B cell (primary cell): ENCODE measurements around the gene CREB3L4. TPM values are rescaled to one million over a fixed set of nuclear protein-coding genes. Genes with fewer than 3 reads are reported as not detected.

Experiments used
- ATAC-seq: fragments of 200-7000 bp; cut with Tn5 transposase; one replicate; pipeline ENCODE4 v1.10.0; 2021; ENCODE audit warnings: low read depth, mild to moderate bottlenecking, moderate number of reproducible peaks, moderate library complexity
- CTCF ChIA-PET: fragments of 350-600 bp; sonication (Branson Sonifier 250); formaldehyde crosslinking; loops from one replicate; lab custom pipeline; 2021; ENCODE audit warnings: antibody characterized with exemption, inconsistent platforms; lab: Charles Lee
- POLR2A ChIA-PET: fragments of 350-600 bp; sonication (Branson Sonifier 250); formaldehyde crosslinking; loops from one replicate; lab custom pipeline; 2021; ENCODE audit warnings: antibody characterized with exemption; lab: Charles Lee
- DNase-seq: peaks from one replicate; pipeline ENCODE4 v3.0.0; 2013
- H2AFZ ChIP-seq: 2 replicates; pipeline ENCODE4 v1.6.1; 2012; ENCODE audit warnings: mild to moderate bottlenecking, low read depth, low read length; ENCODE audit not compliant: insufficient read depth, poor library complexity, severe bottlenecking
- H3K27ac ChIP-seq, 2 donors: 1 replicate in 1 of 2; 2 replicates in 1 of 2; pipeline ENCODE4 v1.5.1; 2012 to 2013; ENCODE audit warnings: low read length in 2 of 2, mild to moderate bottlenecking in 2 of 2, moderate library complexity in 1 of 2
- H3K27me3 ChIP-seq, 4 experiments: fragments of 200-600 bp in 1 of 4; sonication (generic) in 1 of 4; replicated peaks in 1 of 4; 1 replicate in 2 of 4; 2 replicates in 2 of 4; pipeline versions ENCODE4 v1.6.1 to v1.7.0; 2013 to 2016; ENCODE audit warnings: low read length in 3 of 4, mild to moderate bottlenecking in 2 of 4, mixed read lengths in 1 of 4, moderate library complexity in 1 of 4; ENCODE audit not compliant: insufficient read depth in 4 of 4, control insufficient read depth in 3 of 4; ENCODE audit errors: control extremely low read depth in 1 of 4
- H3K36me3 ChIP-seq, 2 experiments: replicated peaks in 1 of 2; 1 replicate in 1 of 2; 2 replicates in 1 of 2; pipeline versions ENCODE4 v1.6.1 to v1.7.1; 2013; ENCODE audit warnings: low read length in 1 of 2; ENCODE audit not compliant: insufficient read depth in 2 of 2, control insufficient read depth in 1 of 2; ENCODE audit errors: control extremely low read depth in 1 of 2, extremely low read depth in 1 of 2
- H3K4me1 ChIP-seq, 2 donors: fragments of 200-600 bp in 1 of 2; sonication (generic) in 1 of 2; 1 replicate in 1 of 2; 2 replicates in 1 of 2; pipeline versions ENCODE4 v1.5.1 to v1.6.1; 2013 to 2017; ENCODE audit warnings: low read length in 2 of 2; ENCODE audit not compliant: control insufficient read depth in 2 of 2, insufficient read depth in 2 of 2
- H3K4me2 ChIP-seq: replicated peaks from 2 replicates; pipeline ENCODE3; 2012; ENCODE audit warnings: mild to moderate bottlenecking, low read depth, low read length; ENCODE audit not compliant: poor library complexity, severe bottlenecking
- H3K4me3 ChIP-seq, 5 experiments: fragments of 200-600 bp in 1 of 5; sonication (generic) in 1 of 5; 1 replicate in 3 of 5; 2 replicates in 2 of 5; pipeline versions ENCODE4 v1.5.1 to v1.7.0; 2011 to 2016; ENCODE audit warnings: low read length in 4 of 5, mild to moderate bottlenecking in 4 of 5, low read depth in 2 of 5, control low read depth in 1 of 5, moderate library complexity in 1 of 5; ENCODE audit not compliant: insufficient read depth in 1 of 5; ENCODE audit errors: control extremely low read depth in 1 of 5, extremely low read depth in 1 of 5
- H3K79me2 ChIP-seq: fragments of 200-600 bp; sonication (generic); one replicate; pipeline ENCODE4 v1.6.0; 2016; ENCODE audit warnings: low read length; ENCODE audit not compliant: control insufficient read depth, insufficient read depth
- H3K9ac ChIP-seq: fragments of 200-600 bp; sonication (generic); 2 replicates; pipeline ENCODE4 v1.6.1; 2017; ENCODE audit warnings: mild to moderate bottlenecking, low read length, moderate library complexity
- H3K9me3 ChIP-seq, 3 donors: one replicate each; pipeline versions ENCODE4 v1.6.1 to v1.7.1; 2013; ENCODE audit warnings: low read length in 2 of 3; ENCODE audit not compliant: control insufficient read depth in 2 of 3, insufficient read depth in 1 of 3; ENCODE audit errors: control extremely low read depth in 1 of 3
- H4K20me1 ChIP-seq: 2 replicates; pipeline ENCODE4 v1.6.0; 2012; ENCODE audit warnings: mild to moderate bottlenecking, low read length; ENCODE audit not compliant: insufficient read depth, control insufficient read depth, poor library complexity, severe bottlenecking
- H3K27ac Mint-ChIP-seq: one replicate; pipeline ENCODE4 v1.8.0; 2021; ENCODE audit warnings: mixed read lengths
- H3K27me3 Mint-ChIP-seq: one replicate; pipeline ENCODE4 v1.8.0; 2021; ENCODE audit warnings: mixed read lengths
- H3K4me1 Mint-ChIP-seq: one replicate; pipeline ENCODE4 v1.8.0; 2021; ENCODE audit warnings: mixed read lengths
- H3K4me3 Mint-ChIP-seq: one replicate; pipeline ENCODE4 v1.8.0; 2021; ENCODE audit warnings: mixed read lengths
- H3K9me3 Mint-ChIP-seq: one replicate; pipeline ENCODE4 v1.8.0; 2022; ENCODE audit warnings: mixed read lengths; ENCODE audit not compliant: insufficient read depth
- EZH2 ChIP-seq: IDR thresholded peaks from 2 replicates; pipeline ENCODE4 v1.6.1; 2012; ENCODE audit warnings: borderline replicate concordance, low read depth, mild to moderate bottlenecking, moderate library complexity, low read length; ENCODE audit not compliant: insufficient read depth, poor library complexity, severe bottlenecking
- WGBS: methylation state at CpG from one replicate; pipeline ENCODE4 v1.1.5; 2013; ENCODE audit warnings: missing lambda C conversion rate; ENCODE audit not compliant: insufficient coverage; 5-methylcytosine and 5-hydroxymethylcytosine counted together
- intact Hi-C: fragments of 100-400 bp; cut with micrococcal nuclease; formaldehyde crosslinking; loops from one replicate; pipeline ENCODE4 v1.10.0; 2022
- polyA plus RNA-seq: library from polyadenylated mRNA; depleted of rRNA; stranded (reverse); fragments of >200 nt; gene quantifications from 2 replicates; pipeline ENCODE4 v1.2.3, GENCODE V29; 2012
- total RNA-seq, 2 donors: library from RNA; stranded (reverse); fragments of 120-200 nt in 1 of 2; gene quantifications; 1 replicate in 1 of 2; 2 replicates in 1 of 2; pipeline versions ENCODE4 v1.2.3 to v1.2.4, GENCODE V29; 2013 to 2022
- TF ChIP-seq, protein P1 (sequence below): fragments of 200-600 bp; IDR thresholded peaks from one replicate; pipeline ENCODE4 v1.8.0; 2022; ENCODE audit warnings: antibody characterized with exemption, mild to moderate bottlenecking

CREB3L4 gene
- total and polyA plus RNA-seq, 2 donors (not counting 1 experiment from before 2014, with no cell fraction given): 21.8 to 28.1 TPM

DNA sequence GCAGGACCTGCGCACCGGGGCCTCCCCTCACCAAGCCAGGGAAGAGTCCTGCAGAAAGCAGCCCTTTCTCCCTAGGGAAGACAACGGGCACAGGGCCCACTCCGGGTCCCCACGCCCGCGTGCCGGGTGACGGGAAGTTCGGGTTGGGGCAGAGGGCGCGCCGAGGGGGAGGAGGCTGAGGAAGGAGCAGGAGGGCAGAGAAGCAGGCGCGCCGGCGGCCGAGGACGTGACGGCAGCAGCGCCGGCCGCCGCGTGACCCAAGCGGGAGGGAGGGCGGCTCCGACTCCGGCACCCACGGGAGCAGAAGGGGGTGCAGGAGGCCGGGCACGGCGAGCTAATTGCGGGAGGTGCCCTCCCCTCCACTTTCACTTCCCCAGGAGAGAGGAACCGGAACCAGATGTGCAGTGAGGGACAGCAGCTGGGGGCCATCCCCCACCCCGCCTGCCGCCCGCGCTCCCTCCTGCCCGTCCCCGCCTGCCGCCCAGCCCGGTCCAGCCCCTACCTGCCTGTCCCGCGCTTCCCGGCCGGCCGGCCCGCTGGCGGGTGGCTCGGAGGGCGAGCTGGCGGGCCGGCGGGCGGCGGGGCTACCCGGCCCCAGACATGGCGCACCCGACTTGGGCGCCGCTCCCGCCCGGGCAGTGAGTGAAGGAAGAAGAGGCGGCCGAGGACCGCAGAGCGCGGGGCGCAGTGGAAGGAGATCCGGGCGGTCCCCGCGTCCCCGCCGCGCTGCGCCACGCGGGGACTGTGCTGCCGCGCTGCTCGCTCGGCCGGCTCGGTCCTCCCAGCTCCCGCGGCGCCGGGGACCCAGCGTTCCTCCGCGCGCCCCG is 21.7 kb upstream of the CREB3L4 start:
- Histone ChIP-seq H3K79me2 (peaks cover 55% of the 10 kb centered on the region), H3K4me1 (peaks cover 36 to 57% of the 10 kb centered on the region in 2 donors), H3K27ac (peak overlapping the region; percentile 91 to 98), H3K27me3 (no peaks in the 10 kb centered on the region), H3K9me3 (no peaks in the 10 kb centered on the region), H2AFZ (peak overlapping the region; percentile 53), H3K4me2 (peak overlapping the region; percentile 89), H3K4me3 (peak overlapping the region; percentile 54 to 95 (median 85)), H3K9ac (peak overlapping the region; percentile 89), H3K36me3 (peaks cover 10 to 60% of the 10 kb centered on the region in 2 experiments), H4K20me1 (peaks cover 54% of the 10 kb centered on the region)
- Mint-ChIP-seq H3K4me1 (peaks cover 56% of the 10 kb centered on the region), H3K27ac (peak overlapping the region; percentile 96), H3K27me3 (no peaks in the 10 kb centered on the region), H3K9me3 (no peaks in the 10 kb centered on the region), H3K4me3 (peak overlapping the region; percentile 94)
- peak; percentile 98 for DNase-seq
- intact Hi-C loops: loop anchor here (1.0 to 5.0 kb wide), 11 partner anchors 12 to 275 kb away; partner anchors contain the start of genes CREB3L4, CRTC2, INTS3 and RPS27
- POLR2A ChIA-PET: interaction anchor here (0.5 to 4.4 kb wide), 19 partner anchors 8 to 1962 kb away, joined by 3 to 124 read pairs (median 6); partner anchors contain the start of genes CHTOP, CREB3L4, CRTC2 and GATAD2B
- CTCF ChIA-PET: interaction anchor here (0.6 to 5.9 kb wide), 26 partner anchors 12 to 380 kb away, joined by 3 to 65 read pairs (median 4); partner anchors contain the start of genes CREB3L4, CRTC2, GATAD2B and JTB
- under 1% methylated on average over 95 of the region's 95 CpGs for WGBS
- TF ChIP-seq, protein P1, sequence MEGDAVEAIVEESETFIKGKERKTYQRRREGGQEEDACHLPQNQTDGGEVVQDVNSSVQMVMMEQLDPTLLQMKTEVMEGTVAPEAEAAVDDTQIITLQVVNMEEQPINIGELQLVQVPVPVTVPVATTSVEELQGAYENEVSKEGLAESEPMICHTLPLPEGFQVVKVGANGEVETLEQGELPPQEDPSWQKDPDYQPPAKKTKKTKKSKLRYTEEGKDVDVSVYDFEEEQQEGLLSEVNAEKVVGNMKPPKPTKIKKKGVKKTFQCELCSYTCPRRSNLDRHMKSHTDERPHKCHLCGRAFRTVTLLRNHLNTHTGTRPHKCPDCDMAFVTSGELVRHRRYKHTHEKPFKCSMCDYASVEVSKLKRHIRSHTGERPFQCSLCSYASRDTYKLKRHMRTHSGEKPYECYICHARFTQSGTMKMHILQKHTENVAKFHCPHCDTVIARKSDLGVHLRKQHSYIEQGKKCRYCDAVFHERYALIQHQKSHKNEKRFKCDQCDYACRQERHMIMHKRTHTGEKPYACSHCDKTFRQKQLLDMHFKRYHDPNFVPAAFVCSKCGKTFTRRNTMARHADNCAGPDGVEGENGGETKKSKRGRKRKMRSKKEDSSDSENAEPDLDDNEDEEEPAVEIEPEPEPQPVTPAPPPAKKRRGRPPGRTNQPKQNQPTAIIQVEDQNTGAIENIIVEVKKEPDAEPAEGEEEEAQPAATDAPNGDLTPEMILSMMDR: no peak
- TF ChIP-seq EZH2: no peak
- ATAC-seq: peak; percentile 71
